Measurements from ENCODE around the gene APBB2.

GRCh38 chr4:40870150-40870549 is 344.2 kb downstream of the APBB2 start:
- TF ChIP-seq TAF7 (optimal IDR thresholded peaks at IDR 0.05; ENCODE audit: borderline replicate concordance, low read depth, low read length), result no peak
- TF ChIP-seq ZNF274 (IDR thresholded peaks at IDR 0.05; ENCODE audit: borderline replicate concordance, extremely low read depth, low read length), result no peak
- TF ChIP-seq JUND (IDR thresholded peaks at IDR 0.05; ENCODE audit: low read length), result no peak
- TF ChIP-seq CEBPB (IDR thresholded peaks at IDR 0.05; ENCODE audit: low read depth, low read length), result no peak
- no peak for TF ChIP-seq MAX (IDR thresholded peaks at IDR 0.05)
- no peak for TF ChIP-seq PHF8 (conservative IDR thresholded peaks at IDR 0.05; ENCODE audit: low read depth, low read length)
- TF ChIP-seq EZH2 (IDR thresholded peaks at IDR 0.05; ENCODE audit: low read depth, low read length, severe bottlenecking), result no peak
- TF ChIP-seq CTCF (IDR thresholded peaks at IDR 0.05; ENCODE audit: control extremely low read depth in 1 of 3, insufficient read depth in 1 of 3, low read depth in 1 of 3, low read length in 3 of 3), result no peak
- no peak for TF ChIP-seq BCL11A (IDR thresholded peaks at IDR 0.05; ENCODE audit: low read depth in 2 of 2, low read length in 2 of 2)
- TF ChIP-seq POLR2A (IDR thresholded peaks at IDR 0.05; ENCODE audit: control extremely low read depth in 1 of 2, low read depth in 2 of 2, low read length in 2 of 2), result no peak

Data from H1 (cell line).